CD4-positive, alpha-beta memory T cell (primary cell): Measurements from ENCODE around the gene GGN. TPM values are rescaled to one million over a fixed set of nuclear protein-coding genes. Genes with fewer than 3 reads are reported as not detected.

Experiments used
- CTCF ChIA-PET: fragments of 350-600 bp; sonication (Branson Sonifier 250); formaldehyde crosslinking; loops from one replicate; lab custom pipeline; 2021; ENCODE audit warnings: inconsistent platforms; ENCODE audit not compliant: partially characterized antibody; lab: Charles Lee
- POLR2A ChIA-PET: fragments of 350-600 bp; sonication (Branson Sonifier 250); formaldehyde crosslinking; loops from one replicate; lab custom pipeline; 2021; ENCODE audit not compliant: partially characterized antibody; lab: Charles Lee
- DNase-seq, 5 donors: peaks; one replicate each; pipeline versions ENCODE4 v3.0.0 to v3.0.0-alpha.2; 2020 to 2022; ENCODE audit warnings: mixed read lengths in 1 of 5
- H3K27ac ChIP-seq: one replicate; pipeline ENCODE4 v1.7.0; 2013; ENCODE audit warnings: low read depth, low read length
- H3K27me3 ChIP-seq: 2 replicates; pipeline ENCODE4 v1.7.0; 2013; ENCODE audit warnings: mild to moderate bottlenecking, low read length, moderate library complexity; ENCODE audit not compliant: insufficient read depth
- H3K36me3 ChIP-seq: 2 replicates; pipeline ENCODE4 v1.7.0; 2013; ENCODE audit warnings: mild to moderate bottlenecking, low read length, moderate library complexity; ENCODE audit not compliant: insufficient read depth
- H3K4me1 ChIP-seq: 2 replicates; pipeline ENCODE4 v1.7.0; 2013; ENCODE audit warnings: mild to moderate bottlenecking, low read length, moderate library complexity; ENCODE audit not compliant: insufficient read depth
- H3K4me3 ChIP-seq, 2 donors: one replicate each; pipeline ENCODE4 v1.7.0; 2013; ENCODE audit warnings: low read length in 2 of 2, mild to moderate bottlenecking in 1 of 2
- H3K9me3 ChIP-seq, 2 donors: one replicate each; pipeline ENCODE4 v1.7.0; 2013; ENCODE audit warnings: low read length in 2 of 2, control low read depth in 1 of 2; ENCODE audit not compliant: control insufficient read depth in 1 of 2
- H3K27ac Mint-ChIP-seq, 7 donors: one replicate each; pipeline ENCODE4 v1.8.0; 2020 to 2021; ENCODE audit warnings: mixed read lengths in 7 of 7, mild to moderate bottlenecking in 6 of 7, inconsistent platforms in 3 of 7, moderate library complexity in 3 of 7
- H3K27me3 Mint-ChIP-seq, 2 donors: one replicate each; pipeline ENCODE4 v1.8.0; 2020 to 2021; ENCODE audit warnings: mixed read lengths in 2 of 2
- H3K36me3 Mint-ChIP-seq, 2 donors: one replicate each; pipeline ENCODE4 v1.8.0; 2020 to 2021; ENCODE audit warnings: mixed read lengths in 2 of 2, inconsistent platforms in 1 of 2, mild to moderate bottlenecking in 1 of 2
- H3K4me1 Mint-ChIP-seq, 4 donors: one replicate each; pipeline ENCODE4 v1.8.0; 2020 to 2021; ENCODE audit warnings: mixed read lengths in 4 of 4, mild to moderate bottlenecking in 1 of 4
- H3K4me3 Mint-ChIP-seq, 8 donors: one replicate each; pipeline ENCODE4 v1.8.0; 2020 to 2021; ENCODE audit warnings: mixed read lengths in 8 of 8, mild to moderate bottlenecking in 7 of 8, moderate library complexity in 6 of 8, inconsistent platforms in 3 of 8
- H3K9me3 Mint-ChIP-seq, 8 donors: one replicate each; pipeline ENCODE4 v1.8.0; 2020 to 2021; ENCODE audit warnings: mixed read lengths in 8 of 8, mild to moderate bottlenecking in 5 of 8, inconsistent platforms in 3 of 8, moderate library complexity in 1 of 8
- intact Hi-C: fragments of 100-400 bp; cut with micrococcal nuclease; formaldehyde crosslinking; loops from one replicate; pipeline ENCODE4 v1.15.1; 2023
- polyA plus RNA-seq, 2 donors: library from polyadenylated mRNA; unstranded; fragments of 300-500 nt; fragmentation: Illumina TruSeq; gene quantifications; one replicate each; pipeline ENCODE4 v1.2.3, GENCODE V29; 2021
- total RNA-seq, 2 experiments: library from RNA; stranded (reverse); gene quantifications; one replicate each; pipeline ENCODE4 v1.2.3, GENCODE V29; 2021

GGN gene
- total and polyA plus RNA-seq, 4 experiments from 2014 or later: 0.15 TPM; not detected in 3

GRCh38 chr19:38421856-38422255, 34.0 kb upstream of the GGN start:
- Histone ChIP-seq H3K4me3 (no peak overlapping the region), H3K27ac (no peak overlapping the region), H3K27me3 (no peaks in the 10 kb centered on the region), H3K4me1 (peaks cover 32% of the 10 kb centered on the region), H3K9me3 (no peaks in the 10 kb centered on the region), H3K36me3 (no peaks in the 10 kb centered on the region)
- peaks cover 0 to 1% (median 0%) of the 10 kb centered on the region in 8 donors for H3K9me3 Mint-ChIP-seq
- no peak overlapping the region for H3K4me3 Mint-ChIP-seq
- peaks cover 21 to 35% (median 28%) of the 10 kb centered on the region in 4 donors for H3K4me1 Mint-ChIP-seq
- peaks cover 0 to 2% of the 10 kb centered on the region in 2 donors for H3K36me3 Mint-ChIP-seq
- intact Hi-C loops: no loop called here
- no peak overlapping the region for H3K27ac Mint-ChIP-seq
- peaks cover 0 to 6% of the 10 kb centered on the region in 2 donors for H3K27me3 Mint-ChIP-seq
- ChIA-PET CTCF (no interaction called here), POLR2A (no interaction called here)
- no peak for DNase-seq

DNA sequence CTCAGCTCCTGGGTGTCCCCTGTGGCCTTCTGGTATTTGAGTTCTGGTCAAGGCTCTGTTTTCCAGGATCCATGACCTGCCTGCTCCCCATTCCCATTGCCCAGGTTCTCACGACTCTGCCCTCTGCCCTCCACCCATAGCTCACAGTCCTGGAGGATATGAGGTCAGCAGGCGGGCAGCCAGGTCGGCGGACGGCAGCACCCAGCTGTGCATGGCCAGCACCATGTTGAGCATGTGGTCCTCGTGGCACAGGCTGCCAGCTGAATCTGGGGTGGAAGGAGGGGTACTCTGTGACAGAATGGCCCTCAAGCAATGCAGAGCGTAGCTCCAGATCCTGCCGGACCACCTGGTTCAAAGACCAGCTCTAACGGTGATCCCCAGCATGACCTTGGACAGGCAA, 33.1 kb upstream of the GGN start:
- no peaks in the 10 kb centered on the region for H3K9me3 ChIP-seq
- Mint-ChIP-seq H3K27ac (no peak overlapping the region), H3K4me3 (no peak overlapping the region), H3K9me3 (peaks cover 0 to 1% (median 0%) of the 10 kb centered on the region in 8 donors), H3K4me1 (peaks cover 18 to 29% (median 25%) of the 10 kb centered on the region in 4 donors), H3K36me3 (peaks cover 0 to 2% of the 10 kb centered on the region in 2 donors), H3K27me3 (peaks cover 0 to 3% of the 10 kb centered on the region in 2 donors)
- no peak overlapping the region for H3K27ac ChIP-seq
- H3K27me3 ChIP-seq: no peaks in the 10 kb centered on the region
- H3K36me3 ChIP-seq: no peaks in the 10 kb centered on the region
- peaks cover 26% of the 10 kb centered on the region for H3K4me1 ChIP-seq
- intact Hi-C loops: no loop called here
- no peak for DNase-seq
- H3K4me3 ChIP-seq: no peak overlapping the region
- ChIA-PET POLR2A (no interaction called here), CTCF (interaction anchor here (1.3 kb wide), 1 partner anchor 18 kb away, joined by 3 read pairs; the partner anchor contains the start of gene FAM98C)

DNA sequence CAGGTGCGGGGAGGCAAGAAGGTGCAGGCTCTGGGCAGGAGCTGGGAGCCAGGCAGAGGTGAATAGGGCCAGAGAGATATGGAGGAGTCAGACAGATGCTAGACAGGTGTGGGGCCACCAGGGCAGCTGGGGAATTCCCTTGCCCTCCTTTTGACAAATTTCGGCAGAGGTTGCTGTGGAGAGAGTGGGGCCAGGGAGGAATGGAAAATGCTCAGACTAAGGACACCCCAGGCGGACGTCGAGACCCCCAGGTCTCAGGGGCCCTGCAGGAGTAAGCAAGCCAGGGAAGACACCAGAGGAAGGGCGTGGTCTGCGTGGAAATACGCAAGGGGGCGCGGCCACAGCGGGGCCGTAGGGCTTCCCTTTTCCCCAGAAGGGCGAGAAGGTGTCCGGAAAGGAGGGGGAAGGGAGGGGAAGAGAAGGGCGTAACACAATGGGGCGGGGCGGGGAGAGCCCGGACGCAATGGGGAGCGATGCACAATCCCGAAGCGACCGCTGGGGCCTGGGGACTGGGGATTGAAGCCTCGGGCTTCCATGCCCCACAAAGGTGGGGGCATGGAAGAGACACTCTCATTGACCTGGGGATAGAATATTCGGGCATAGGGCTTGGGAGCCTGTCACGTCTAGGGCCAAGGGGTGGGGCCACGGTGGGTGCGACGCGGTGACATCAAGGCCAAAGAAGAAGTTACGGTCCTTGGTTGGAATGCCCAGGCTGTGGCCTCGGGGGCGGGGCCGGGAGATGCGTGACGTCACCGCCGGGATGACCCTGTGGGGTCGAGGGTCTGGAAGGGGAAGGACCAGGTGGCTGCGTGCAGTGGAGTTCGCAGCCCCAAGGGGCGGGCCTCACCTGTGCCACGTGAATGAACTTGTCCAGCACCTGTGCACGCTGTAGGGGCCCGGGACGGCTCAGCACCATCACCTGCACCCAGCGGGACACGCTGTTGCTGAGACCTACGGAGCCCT, 30.0 kb upstream of the GGN start:
- Histone ChIP-seq H3K27ac (peak overlapping the region; percentile 52), H3K4me3 (peak overlapping the region; percentile 17 to 58), H3K27me3 (no peaks in the 10 kb centered on the region), H3K9me3 (no peaks in the 10 kb centered on the region), H3K36me3 (no peaks in the 10 kb centered on the region), H3K4me1 (peaks cover 20% of the 10 kb centered on the region)
- Mint-ChIP-seq H3K4me1 (peaks cover 18 to 29% (median 22%) of the 10 kb centered on the region in 4 donors), H3K4me3 (peak overlapping the region; percentile 78 to 90 (median 86)), H3K9me3 (peaks cover 0 to 1% (median 0%) of the 10 kb centered on the region in 8 donors), H3K27ac (peak overlapping the region; percentile 82 to 96 (median 92)), H3K27me3 (peaks cover 0 to 2% of the 10 kb centered on the region in 2 donors), H3K36me3 (peaks cover 0 to 2% of the 10 kb centered on the region in 2 donors)
- POLR2A ChIA-PET: no interaction called here
- CTCF ChIA-PET: interaction anchor here (2.2 kb wide), 1 partner anchor 14 kb away, joined by 8 read pairs; the partner anchor contains the start of gene FAM98C
- peak; percentile 29 to 60 (median 42) for DNase-seq
- intact Hi-C loops: no loop called here

GRCh38 chr19:38417146-38417543, 29.3 kb upstream of the GGN start:
- Mint-ChIP-seq H3K27ac (peak overlapping the region in 6 of 7 donors; percentile 82 to 96 (median 93)), H3K9me3 (peaks cover 0 to 1% (median 0%) of the 10 kb centered on the region in 8 donors), H3K4me3 (peak overlapping the region in 7 of 8 donors; percentile 79 to 90 (median 87)), H3K4me1 (peaks cover 18 to 29% (median 22%) of the 10 kb centered on the region in 4 donors), H3K36me3 (peaks cover 0 to 2% of the 10 kb centered on the region in 2 donors), H3K27me3 (peaks cover 0 to 2% of the 10 kb centered on the region in 2 donors)
- H3K27ac ChIP-seq: peak overlapping the region; percentile 52
- H3K4me1 ChIP-seq: peaks cover 20% of the 10 kb centered on the region
- H3K27me3 ChIP-seq: no peaks in the 10 kb centered on the region
- POLR2A ChIA-PET: no interaction called here
- CTCF ChIA-PET: interaction anchor here (2.2 kb wide), 1 partner anchor 14 kb away, joined by 8 read pairs; the partner anchor contains the start of gene FAM98C
- no peaks in the 10 kb centered on the region for H3K9me3 ChIP-seq
- intact Hi-C loops: no loop called here
- no peaks in the 10 kb centered on the region for H3K36me3 ChIP-seq
- peak overlapping the region in 1 of 2 donors; percentile 58 for H3K4me3 ChIP-seq
- DNase-seq: no peak

DNA sequence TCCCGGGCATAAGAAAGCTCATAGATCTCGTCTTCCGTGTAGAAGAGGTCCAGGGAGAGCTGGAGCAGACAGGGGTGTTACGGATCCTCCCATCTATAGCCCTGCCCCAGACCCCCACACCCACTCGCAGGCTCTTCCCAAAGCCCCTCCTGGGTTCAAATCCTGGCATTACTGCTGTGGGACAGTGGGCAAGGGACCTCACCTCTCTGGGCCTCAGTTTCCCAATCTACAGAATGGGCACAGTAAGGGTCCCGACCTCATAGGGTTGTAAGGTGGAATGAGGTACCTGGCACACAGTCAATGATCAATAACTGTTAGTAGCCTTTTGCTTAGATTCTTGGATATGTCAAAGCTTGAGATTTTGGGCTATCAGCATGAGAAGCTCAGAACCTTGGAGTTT, 25.6 kb upstream of the GGN start:
- Histone ChIP-seq H3K27me3 (no peaks in the 10 kb centered on the region), H3K4me3 (no peak overlapping the region), H3K27ac (no peak overlapping the region), H3K36me3 (no peaks in the 10 kb centered on the region), H3K4me1 (peaks cover 18% of the 10 kb centered on the region), H3K9me3 (no peaks in the 10 kb centered on the region)
- H3K36me3 Mint-ChIP-seq: peaks cover 0 to 5% of the 10 kb centered on the region in 2 donors
- H3K27me3 Mint-ChIP-seq: no peaks in the 10 kb centered on the region
- DNase-seq: no peak
- intact Hi-C loops: no loop called here
- H3K4me1 Mint-ChIP-seq: peaks cover 13 to 19% (median 15%) of the 10 kb centered on the region in 4 donors
- H3K27ac Mint-ChIP-seq: no peak overlapping the region
- H3K9me3 Mint-ChIP-seq: peaks cover 0 to 3% (median 0%) of the 10 kb centered on the region in 8 donors
- POLR2A ChIA-PET: interaction anchor here (1.0 to 1.5 kb wide), 2 partner anchors 11 to 35 kb away, joined by 3 to 6 read pairs; partner anchors contain the start of gene FAM98C
- H3K4me3 Mint-ChIP-seq: no peak overlapping the region
- CTCF ChIA-PET: interaction anchor here (1.8 kb wide), 1 partner anchor 10 kb away, joined by 16 read pairs; the partner anchor contains the start of gene FAM98C

DNA sequence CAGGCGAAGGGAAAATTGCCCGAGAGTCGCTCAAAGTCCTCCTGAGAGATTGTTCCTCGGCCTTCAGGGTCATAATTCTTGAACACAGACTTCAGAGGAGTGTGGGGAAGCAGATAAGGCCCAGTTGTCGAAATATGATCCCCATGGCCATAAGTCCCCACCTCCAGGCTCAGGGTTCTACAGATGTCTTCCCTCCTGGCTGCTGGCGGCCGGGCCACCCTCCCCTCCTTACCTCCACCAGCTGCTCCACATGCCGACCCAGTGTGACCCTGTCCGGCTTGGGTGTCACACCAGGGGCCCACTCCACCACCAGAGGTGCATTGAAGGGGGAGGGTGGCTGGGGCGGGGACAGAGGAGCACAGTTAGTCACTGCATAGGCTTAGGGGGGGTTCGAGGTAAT, 25.1 kb upstream of the GGN start:
- Histone ChIP-seq H3K9me3 (no peaks in the 10 kb centered on the region), H3K27me3 (no peaks in the 10 kb centered on the region), H3K4me1 (peaks cover 13% of the 10 kb centered on the region), H3K36me3 (no peaks in the 10 kb centered on the region), H3K4me3 (no peak overlapping the region), H3K27ac (no peak overlapping the region)
- H3K36me3 Mint-ChIP-seq: peaks cover 0 to 5% of the 10 kb centered on the region in 2 donors
- peaks cover 11 to 16% (median 12%) of the 10 kb centered on the region in 4 donors for H3K4me1 Mint-ChIP-seq
- H3K27me3 Mint-ChIP-seq: no peaks in the 10 kb centered on the region
- DNase-seq: no peak
- H3K9me3 Mint-ChIP-seq: peaks cover 0 to 3% (median 0%) of the 10 kb centered on the region in 8 donors
- H3K27ac Mint-ChIP-seq: no peak overlapping the region
- ChIA-PET CTCF (interaction anchor here (1.8 kb wide), 1 partner anchor 10 kb away, joined by 16 read pairs; the partner anchor contains the start of gene FAM98C), POLR2A (interaction anchor here (1.5 kb wide), 1 partner anchor 10 kb away, joined by 6 read pairs; the partner anchor contains the start of gene FAM98C)
- intact Hi-C loops: no loop called here
- H3K4me3 Mint-ChIP-seq: no peak overlapping the region
